Aorta (tissue), 5 donors: ENCODE data around the gene SPINK7. TPM values are rescaled to one million over a fixed set of nuclear protein-coding genes. Genes with fewer than 3 reads are reported as not detected.
"Not testable (repeated sequence)": the region's sequence is repeated elsewhere in the genome, so short reads cannot be mapped to it uniquely, and the experiment has no call there.

Experiments used
- ATAC-seq: fragments of 200-7000 bp; cut with Tn5 transposase; one replicate; pipeline ENCODE4 v1.9.1; 2022; ENCODE audit warnings: moderate library complexity; ENCODE audit not compliant: low FRiP score
- DNase-seq, 2 donors: peaks; one replicate each; pipeline ENCODE4 v3.0.0-alpha.2; 2020
- H3K27ac ChIP-seq, 2 donors: one replicate each; pipeline ENCODE4 v1.5.1; 2013; ENCODE audit warnings: low read length in 2 of 2, mild to moderate bottlenecking in 2 of 2, moderate library complexity in 2 of 2, control low read depth in 1 of 2, inconsistent platforms in 1 of 2, low read depth in 1 of 2
- H3K27me3 ChIP-seq, 2 donors: one replicate each; pipeline ENCODE4 v1.6.1; 2013; ENCODE audit warnings: control low read depth in 1 of 2, low read length in 1 of 2, mild to moderate bottlenecking in 1 of 2, moderate library complexity in 1 of 2; ENCODE audit not compliant: insufficient read depth in 2 of 2, control insufficient read depth in 1 of 2
- H3K36me3 ChIP-seq, 2 donors: one replicate each; pipeline ENCODE4 v1.6.1; 2013; ENCODE audit warnings: control low read depth in 1 of 2, low read length in 1 of 2, mild to moderate bottlenecking in 1 of 2; ENCODE audit not compliant: insufficient read depth in 2 of 2, control insufficient read depth in 1 of 2
- H3K4me1 ChIP-seq, 2 donors: one replicate each; pipeline ENCODE4 v1.6.1; 2013; ENCODE audit warnings: low read length in 2 of 2, control low read depth in 1 of 2, mild to moderate bottlenecking in 1 of 2, moderate library complexity in 1 of 2; ENCODE audit not compliant: insufficient read depth in 2 of 2, control insufficient read depth in 1 of 2
- H3K4me3 ChIP-seq, 2 donors: one replicate each; pipeline ENCODE4 v1.5.1; 2013; ENCODE audit warnings: low read length in 2 of 2, control low read depth in 1 of 2, mild to moderate bottlenecking in 1 of 2
- H3K9me3 ChIP-seq: one replicate; pipeline ENCODE4 v1.6.1; 2013; ENCODE audit warnings: mild to moderate bottlenecking, low read length; ENCODE audit not compliant: control insufficient read depth
- WGBS, 2 donors: extraction: QIAGEN DNeasy Blood & Tissue Kit; methylation state at CpG; one replicate each; pipeline ENCODE4 v1.1.7; 2013; 5-methylcytosine and 5-hydroxymethylcytosine counted together
- intact Hi-C, 2 donors: fragments of 100-400 bp; cut with DNase I; formaldehyde crosslinking; loops; one replicate each; pipeline versions ENCODE4 v1.14.2 to v1.15.0; 2022
- long read RNA-seq, 2 donors: library from polyadenylated mRNA; unstranded; transcript quantifications; one replicate each; pipeline ENCODE4 v2.0.0, GENCODE V29; 2020 to 2021
- polyA plus RNA-seq, 2 donors: library from polyadenylated mRNA; stranded (reverse); fragments of 200-250 nt; gene quantifications; one replicate each; pipeline ENCODE4 v1.2.3, GENCODE V29; 2013
- total RNA-seq, 2 donors: library from RNA; stranded (reverse); fragmentation: NEBNext Ultra II Directional; extraction: Animal tissue kit (Norgen Biotek cat#: 25700); gene quantifications; one replicate each; pipeline ENCODE4 v1.2.1, GENCODE V29; 2021
- donor health status: healthy with polysubstance abuse.
- donor health status: Bipolar disorder and iron deficiency.
- donor health status: DM: no; HTN: no; CAD: no.
- donor health status: DM: no; HTN: no; CAD: no.
- donor health status: DM: yes; HTN: yes; CAD: no.

SPINK7 gene
- total RNA-seq (not detected), polyA plus RNA-seq (1 to 10 TPM in 1 of 2 donors, not detected in 1; 1.6 TPM)
- long read RNA-seq, donor 1: 0 reads
- long read RNA-seq, donor 2: 0 reads

- no peak for ATAC-seq
- peaks cover 0 to 1% of the 10 kb centered on the region in 2 donors for H3K4me1 ChIP-seq
- no peak within 1 kb of the TSS for H3K4me3 ChIP-seq
- H3K36me3 ChIP-seq: no peaks in the 10 kb centered on the region
- intact Hi-C loops: no loop called here
- H3K27ac ChIP-seq: no peak within 1 kb of the TSS
- no peak for DNase-seq
- no peaks in the 10 kb centered on the region for H3K27me3 ChIP-seq
- peaks cover 3% of the 10 kb centered on the region for H3K9me3 ChIP-seq
- WGBS, 2 donors: 82% methylated on average over 3 of the region's 3 CpGs
Measured at GRCh38 chr5:148312153-148312552, at the start of gene SPINK7. Gene SPINK7 (plus strand): TSS chr5:148312423. CDS start chr5:148312484, 61 bp downstream.

- Histone ChIP-seq H3K27me3 (no peaks in the 10 kb centered on the region), H3K4me3 (no peak overlapping the region), H3K9me3 (no peaks in the 10 kb centered on the region), H3K4me1 (no peaks in the 10 kb centered on the region), H3K27ac (no peak overlapping the region), H3K36me3 (no peaks in the 10 kb centered on the region)
- DNase-seq (no peak), ATAC-seq (no peak)
- 37 to 51% methylated on average over 3 of the region's 3 CpGs for WGBS, 2 donors
- intact Hi-C loops: no loop called here
Measured at GRCh38 chr5:148267962-148268361, 44.3 kb upstream of the SPINK7 start.

DNA sequence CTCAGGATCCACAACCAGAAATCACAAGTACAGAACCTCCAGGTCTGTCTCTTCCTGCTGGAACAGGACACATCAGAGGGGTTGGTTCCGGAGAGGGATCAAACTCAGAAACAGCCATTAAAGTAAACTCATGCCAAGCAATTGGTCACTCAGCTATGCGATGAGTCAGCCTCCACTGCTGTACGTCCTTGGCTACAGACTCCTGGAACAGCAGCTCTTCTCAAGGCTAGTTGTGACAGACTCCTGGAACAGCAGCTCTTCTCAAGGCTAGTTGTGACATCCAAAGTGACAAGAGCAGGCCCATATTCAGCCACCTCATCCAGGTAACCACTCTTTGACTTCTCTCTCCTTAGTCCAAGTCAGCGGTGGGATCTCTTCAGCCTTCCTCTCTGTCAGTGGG is 43.7 kb upstream of the SPINK7 start, which contains the start of gene SPINK13:
SPINK13 (plus strand) TSS at position 229 of the 400 bp plus-strand sequence. CDS start 1,279 bp downstream, outside the sequence.
- DNase-seq (no peak), ATAC-seq (peak; percentile 22)
- no peaks in the 10 kb centered on the region for H3K36me3 ChIP-seq
- WGBS, 2 donors: 54 to 59% methylated on average over 4 of the region's 4 CpGs
- no peaks in the 10 kb centered on the region for H3K27me3 ChIP-seq
- no peak within 1 kb of the TSS for H3K4me3 ChIP-seq
- H3K27ac ChIP-seq: no peak within 1 kb of the TSS
- intact Hi-C loops: no loop called here
- H3K9me3 ChIP-seq: no peaks in the 10 kb centered on the region
- no peaks in the 10 kb centered on the region for H3K4me1 ChIP-seq

GRCh38 chr5:148275129-148275528 is 37.1 kb upstream of the SPINK7 start:
- ATAC-seq, H3K9me3 ChIP-seq, H3K4me3 ChIP-seq, H3K4me1 ChIP-seq, DNase-seq, intact Hi-C loops, H3K27me3 ChIP-seq, H3K27ac ChIP-seq, H3K36me3 ChIP-seq: not testable (repeated sequence)
- 91 to 93% methylated on average over 2 of the region's 2 CpGs for WGBS, 2 donors

- H3K36me3 ChIP-seq, DNase-seq, ATAC-seq, H3K4me1 ChIP-seq, H3K4me3 ChIP-seq, H3K27ac ChIP-seq, intact Hi-C loops, H3K27me3 ChIP-seq, H3K9me3 ChIP-seq: not testable (repeated sequence)
- WGBS, 2 donors: 20 to 40% methylated on average over 5 of the region's 5 CpGs
Measured at GRCh38 chr5:148280893-148281292, 31.3 kb upstream of the SPINK7 start.

- H3K9me3 ChIP-seq, H3K27ac ChIP-seq, DNase-seq, ATAC-seq, H3K4me3 ChIP-seq, H3K36me3 ChIP-seq, H3K4me1 ChIP-seq, H3K27me3 ChIP-seq, intact Hi-C loops: not testable (repeated sequence)
- 94 to 95% methylated on average over 4 of the region's 4 CpGs for WGBS, 2 donors
Measured at GRCh38 chr5:148281336-148281735, 30.9 kb upstream of the SPINK7 start.

DNA sequence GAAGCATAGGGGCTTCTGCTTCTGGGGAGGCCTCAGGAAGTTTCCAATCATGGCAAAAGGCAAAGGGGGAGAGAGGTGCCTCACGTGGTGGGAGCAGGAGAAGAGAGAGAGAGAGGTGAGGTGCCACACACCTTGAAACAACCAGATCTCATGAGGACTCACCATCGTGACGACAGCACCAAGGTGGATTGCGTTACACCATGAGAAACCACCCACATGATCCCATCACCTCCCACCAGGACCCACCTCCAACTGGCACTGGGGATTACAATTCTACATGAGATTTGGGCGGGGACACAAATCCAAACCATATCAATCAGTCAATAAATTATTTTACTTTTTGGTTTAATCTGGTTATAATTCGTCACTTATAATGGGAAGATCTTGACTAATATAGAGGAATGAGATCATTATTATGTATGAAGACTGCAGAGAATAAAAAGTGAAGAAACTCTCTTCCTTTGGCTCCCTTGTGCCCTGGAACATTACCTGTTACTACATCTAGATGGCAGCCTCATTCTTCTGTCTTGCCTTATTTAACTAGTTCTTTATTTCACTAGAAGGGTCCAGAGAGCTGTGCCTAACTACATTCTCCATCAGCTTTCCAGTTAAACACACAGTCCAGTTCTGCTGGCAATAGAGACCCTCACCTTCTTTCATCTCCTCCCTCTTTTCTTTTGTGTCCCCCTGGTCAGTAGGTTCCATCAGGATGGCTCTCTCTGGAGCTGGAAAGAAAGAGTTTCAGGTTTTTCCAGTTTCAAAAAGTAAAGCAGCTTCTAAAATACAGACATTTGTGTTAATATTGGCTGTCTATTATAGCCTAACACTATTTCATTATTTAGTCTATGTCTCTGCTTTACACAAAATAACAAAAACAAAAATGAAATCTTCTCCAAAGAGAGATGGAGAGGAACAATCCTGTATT is 21.7 kb upstream of the SPINK7 start:
- Histone ChIP-seq H3K4me3 (no peak overlapping the region), H3K9me3 (no peaks in the 10 kb centered on the region), H3K36me3 (no peaks in the 10 kb centered on the region), H3K27me3 (no peaks in the 10 kb centered on the region), H3K4me1 (no peaks in the 10 kb centered on the region), H3K27ac (no peak overlapping the region)
- DNase-seq: no peak
- no peak for ATAC-seq
- intact Hi-C loops: no loop called here
- 47 to 55% methylated on average over 6 of the region's 6 CpGs for WGBS, 2 donors

DNA sequence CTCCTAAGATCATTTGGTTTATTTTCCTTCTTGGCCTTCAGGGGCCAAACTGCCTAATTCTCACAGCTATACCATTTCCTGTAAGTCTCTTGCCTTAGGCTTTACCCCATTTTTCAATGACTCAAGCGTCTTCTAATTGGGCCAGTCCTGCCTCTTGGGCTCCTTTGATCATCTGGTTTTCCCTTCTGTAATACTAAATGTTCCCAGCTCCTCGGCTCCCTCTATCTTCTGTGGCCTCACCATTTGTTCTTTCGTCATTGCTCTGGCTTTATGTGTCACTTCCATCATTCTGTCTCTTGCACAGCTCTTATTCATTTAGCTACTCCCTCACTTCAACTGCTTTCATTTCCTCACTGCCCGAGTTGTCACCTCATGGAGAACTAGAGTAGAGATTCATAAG is 14.5 kb upstream of the SPINK7 start:
- peaks cover 1% of the 10 kb centered on the region for H3K9me3 ChIP-seq
- intact Hi-C loops: no loop called here
- no peak overlapping the region for H3K4me3 ChIP-seq
- no peak overlapping the region for H3K27ac ChIP-seq
- 39 to 53% methylated on average over 4 of the region's 4 CpGs for WGBS, 2 donors
- DNase-seq (no peak), ATAC-seq (no peak)
- no peaks in the 10 kb centered on the region for H3K27me3 ChIP-seq
- no peaks in the 10 kb centered on the region for H3K4me1 ChIP-seq
- H3K36me3 ChIP-seq: no peaks in the 10 kb centered on the region

DNA sequence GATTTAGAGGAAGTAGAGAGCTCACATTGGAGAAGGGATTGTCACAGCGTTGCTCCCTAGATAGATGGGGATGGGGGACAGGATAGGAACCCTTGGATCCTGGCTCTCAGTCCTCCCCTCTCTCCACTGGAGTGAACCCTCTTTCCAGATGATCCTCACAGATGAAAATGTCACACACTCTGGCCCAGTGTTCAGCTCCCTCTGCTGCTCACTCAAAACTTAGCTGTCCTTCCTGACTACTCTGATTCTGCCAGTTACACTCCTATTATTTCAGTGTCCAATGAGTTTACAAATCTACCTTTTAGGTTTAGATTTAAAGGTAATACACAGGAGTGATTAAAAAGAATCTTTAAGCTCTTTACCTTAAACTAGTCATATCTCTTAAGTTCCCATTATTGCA is 5.8 kb upstream of the SPINK7 start:
- peaks cover 0 to 1% of the 10 kb centered on the region in 2 donors for H3K36me3 ChIP-seq
- H3K4me3 ChIP-seq: no peak overlapping the region
- no peak overlapping the region for H3K27ac ChIP-seq
- DNase-seq (no peak), ATAC-seq (no peak)
- no peaks in the 10 kb centered on the region for H3K27me3 ChIP-seq
- 77 to 78% methylated on average over 1 of the region's 1 CpG for WGBS, 2 donors
- H3K9me3 ChIP-seq: peaks cover 1% of the 10 kb centered on the region
- no peaks in the 10 kb centered on the region for H3K4me1 ChIP-seq
- intact Hi-C loops: no loop called here
